Activated CD8-positive, alpha-beta memory T cell treated with anti-CD3 and anti-CD28 coated beads, Interleukin-2, amount 10 ng/mL, durations not matched to agents 7 days and 5 days (primary cell): Measurements from ENCODE around the gene RBBP8. TPM values are rescaled to one million over a fixed set of nuclear protein-coding genes. Genes with fewer than 3 reads are reported as not detected.

ENCODE experiments used
- ATAC-seq: fragments of 150-1000 bp; cut with Tn5 transposase; one replicate; pipeline ENCODE4 v1.10.0; 2021; ENCODE audit warnings: moderate library complexity
- CTCF ChIA-PET: fragments of 350-600 bp; sonication (Branson Sonifier 250); formaldehyde crosslinking; loops from one replicate; lab custom pipeline; 2021; ENCODE audit warnings: antibody characterized with exemption; lab: Charles Lee
- DNase-seq: peaks from one replicate; pipeline ENCODE4 v3.0.0-alpha.2; 2020
- H3K27ac Mint-ChIP-seq: one replicate; pipeline ENCODE4 v1.8.0; 2021; ENCODE audit warnings: mild to moderate bottlenecking, mixed read lengths
- H3K27me3 Mint-ChIP-seq: one replicate; pipeline ENCODE4 v1.8.0; 2021; ENCODE audit warnings: mixed read lengths
- H3K36me3 Mint-ChIP-seq: one replicate; pipeline ENCODE4 v1.8.0; 2021; ENCODE audit warnings: mild to moderate bottlenecking, mixed read lengths
- H3K4me1 Mint-ChIP-seq: one replicate; pipeline ENCODE4 v1.8.0; 2021; ENCODE audit warnings: mixed read lengths
- H3K4me3 Mint-ChIP-seq: one replicate; pipeline ENCODE4 v1.8.0; 2021; ENCODE audit warnings: mild to moderate bottlenecking, moderate library complexity, mixed read lengths
- H3K9me3 Mint-ChIP-seq: one replicate; pipeline ENCODE4 v1.8.0; 2022; ENCODE audit warnings: low read depth, mixed read lengths
- total RNA-seq, 2 experiments: library from RNA; stranded (reverse); gene quantifications; one replicate each; pipeline ENCODE4 v1.2.3, GENCODE V29; 2021

The RBBP8 gene
- total RNA-seq, 2 experiments from 2014 or later: 74.2 to 82.5 TPM

GRCh38 chr18:23058746-23059415 lies 125.8 kb downstream of the RBBP8 start:
- H3K9me3 Mint-ChIP-seq: peaks cover 8% of the 10 kb centered on the region
- no peak overlapping the region for H3K4me3 Mint-ChIP-seq
- H3K27ac Mint-ChIP-seq: no peak overlapping the region
- H3K27me3 Mint-ChIP-seq: peaks cover 22% of the 10 kb centered on the region
- H3K36me3 Mint-ChIP-seq: peaks cover 5% of the 10 kb centered on the region
- CTCF ChIA-PET: interaction anchor here (1.0 kb wide), 1 partner anchor 15 kb away, joined by 3 read pairs; no protein-coding TSS in a partner anchor
- no peak for DNase-seq
- no peaks in the 10 kb centered on the region for H3K4me1 Mint-ChIP-seq
- no peak for ATAC-seq

GRCh38 chr18:23059541-23060465 lies 126.7 kb downstream of the RBBP8 start:
- H3K9me3 Mint-ChIP-seq: peaks cover 8% of the 10 kb centered on the region
- peaks cover 22% of the 10 kb centered on the region for H3K27me3 Mint-ChIP-seq
- no peaks in the 10 kb centered on the region for H3K4me1 Mint-ChIP-seq
- CTCF ChIA-PET: interaction anchor here (1.0 to 1.2 kb wide), 2 partner anchors 14 to 72 kb away, joined by 3 read pairs; no protein-coding TSS in a partner anchor
- DNase-seq (no peak), ATAC-seq (no peak)
- H3K27ac Mint-ChIP-seq: no peak overlapping the region
- no peak overlapping the region for H3K4me3 Mint-ChIP-seq
- peaks cover 5% of the 10 kb centered on the region for H3K36me3 Mint-ChIP-seq

- no peaks in the 10 kb centered on the region for H3K4me1 Mint-ChIP-seq
- no peak overlapping the region for H3K4me3 Mint-ChIP-seq
- H3K27ac Mint-ChIP-seq: no peak overlapping the region
- H3K9me3 Mint-ChIP-seq: peaks cover 8% of the 10 kb centered on the region
- no peak for DNase-seq
- CTCF ChIA-PET: no interaction called here
- peaks cover 16% of the 10 kb centered on the region for H3K27me3 Mint-ChIP-seq
- no peak for ATAC-seq
- peaks cover 7% of the 10 kb centered on the region for H3K36me3 Mint-ChIP-seq
Measured at GRCh38 chr18:23062011-23062410, 128.9 kb downstream of the RBBP8 start.

- CTCF ChIA-PET: no interaction called here
- H3K27me3 Mint-ChIP-seq: peaks cover 9% of the 10 kb centered on the region
- no peak for DNase-seq
- H3K4me1 Mint-ChIP-seq: peaks cover 12% of the 10 kb centered on the region
- H3K27ac Mint-ChIP-seq: no peak overlapping the region
- no peak overlapping the region for H3K4me3 Mint-ChIP-seq
- peaks cover 10% of the 10 kb centered on the region for H3K9me3 Mint-ChIP-seq
- no peak for ATAC-seq
- peaks cover 13% of the 10 kb centered on the region for H3K36me3 Mint-ChIP-seq
Measured at GRCh38 chr18:23063502-23063901, 130.4 kb downstream of the RBBP8 start.

GRCh38 chr18:23065234-23065806 lies 132.2 kb downstream of the RBBP8 start:
- Mint-ChIP-seq H3K27ac (no peak overlapping the region), H3K27me3 (no peaks in the 10 kb centered on the region), H3K4me3 (no peak overlapping the region), H3K4me1 (peaks cover 30% of the 10 kb centered on the region), H3K9me3 (peaks cover 10% of the 10 kb centered on the region), H3K36me3 (peaks cover 22% of the 10 kb centered on the region)
- no peak for ATAC-seq
- DNase-seq: no peak
- CTCF ChIA-PET: no interaction called here

- CTCF ChIA-PET: no interaction called here
- Mint-ChIP-seq H3K27ac (no peak overlapping the region), H3K9me3 (peaks cover 10% of the 10 kb centered on the region), H3K4me1 (peaks cover 37% of the 10 kb centered on the region), H3K4me3 (no peak overlapping the region), H3K27me3 (no peaks in the 10 kb centered on the region), H3K36me3 (peaks cover 22% of the 10 kb centered on the region)
- no peak for DNase-seq
- no peak for ATAC-seq
Measured at GRCh38 chr18:23066060-23066459, 132.9 kb downstream of the RBBP8 start.

GRCh38 chr18:23066504-23067039 lies 133.4 kb downstream of the RBBP8 start:
- peaks cover 41% of the 10 kb centered on the region for H3K4me1 Mint-ChIP-seq
- H3K4me3 Mint-ChIP-seq: no peak overlapping the region
- ATAC-seq (no peak), DNase-seq (no peak)
- CTCF ChIA-PET: interaction anchor here (1.0 kb wide), 1 partner anchor 10 kb away, joined by 4 read pairs; no protein-coding TSS in a partner anchor
- H3K9me3 Mint-ChIP-seq: peaks cover 10% of the 10 kb centered on the region
- no peak overlapping the region for H3K27ac Mint-ChIP-seq
- no peaks in the 10 kb centered on the region for H3K27me3 Mint-ChIP-seq
- H3K36me3 Mint-ChIP-seq: peaks cover 26% of the 10 kb centered on the region

- Mint-ChIP-seq H3K27ac (no peak overlapping the region), H3K27me3 (no peaks in the 10 kb centered on the region), H3K4me3 (no peak overlapping the region), H3K9me3 (peaks cover 10% of the 10 kb centered on the region), H3K4me1 (peaks cover 48% of the 10 kb centered on the region), H3K36me3 (peaks cover 26% of the 10 kb centered on the region)
- CTCF ChIA-PET: interaction anchor here (1.0 kb wide), 1 partner anchor 10 kb away, joined by 4 read pairs; no protein-coding TSS in a partner anchor
- no peak for DNase-seq
- no peak for ATAC-seq
Measured at GRCh38 chr18:23067236-23067635, 134.1 kb downstream of the RBBP8 start.

- H3K27ac Mint-ChIP-seq: no peak overlapping the region
- no peaks in the 10 kb centered on the region for H3K27me3 Mint-ChIP-seq
- DNase-seq: no peak
- peaks cover 55% of the 10 kb centered on the region for H3K4me1 Mint-ChIP-seq
- peaks cover 8% of the 10 kb centered on the region for H3K9me3 Mint-ChIP-seq
- no peak overlapping the region for H3K4me3 Mint-ChIP-seq
- CTCF ChIA-PET: no interaction called here
- ATAC-seq: no peak
- H3K36me3 Mint-ChIP-seq: peaks cover 26% of the 10 kb centered on the region
Measured at GRCh38 chr18:23068011-23068410, 134.9 kb downstream of the RBBP8 start.

- CTCF ChIA-PET: interaction anchor here (0.9 to 1.3 kb wide), 4 partner anchors 11 to 111 kb away, joined by 3 to 4 read pairs (median 4); no protein-coding TSS in a partner anchor
- H3K27ac Mint-ChIP-seq: peak overlapping the region; percentile 21
- H3K4me1 Mint-ChIP-seq: peaks cover 59% of the 10 kb centered on the region
- DNase-seq (no peak), ATAC-seq (no peak)
- no peak overlapping the region for H3K4me3 Mint-ChIP-seq
- H3K9me3 Mint-ChIP-seq: peaks cover 2% of the 10 kb centered on the region
- H3K27me3 Mint-ChIP-seq: no peaks in the 10 kb centered on the region
- H3K36me3 Mint-ChIP-seq: peaks cover 20% of the 10 kb centered on the region
Measured at GRCh38 chr18:23068570-23069310, 135.6 kb downstream of the RBBP8 start.

- peaks cover 65% of the 10 kb centered on the region for H3K4me1 Mint-ChIP-seq
- peaks cover 2% of the 10 kb centered on the region for H3K9me3 Mint-ChIP-seq
- CTCF ChIA-PET: interaction anchor here (0.9 to 1.3 kb wide), 4 partner anchors 12 to 112 kb away, joined by 3 to 4 read pairs (median 4); no protein-coding TSS in a partner anchor
- peak overlapping the region; percentile 91 for H3K27ac Mint-ChIP-seq
- peak; percentile 51 for DNase-seq
- peaks cover 20% of the 10 kb centered on the region for H3K36me3 Mint-ChIP-seq
- H3K27me3 Mint-ChIP-seq: no peaks in the 10 kb centered on the region
- no peak overlapping the region for H3K4me3 Mint-ChIP-seq
- peak; percentile 11 for ATAC-seq
Measured at GRCh38 chr18:23069481-23069880, 136.4 kb downstream of the RBBP8 start.

GRCh38 chr18:23069898-23070297 lies 136.8 kb downstream of the RBBP8 start:
- DNase-seq (no peak), ATAC-seq (peak; percentile 3)
- Mint-ChIP-seq H3K4me1 (peaks cover 65% of the 10 kb centered on the region), H3K4me3 (no peak overlapping the region), H3K9me3 (peaks cover 2% of the 10 kb centered on the region), H3K36me3 (peaks cover 20% of the 10 kb centered on the region), H3K27ac (peak overlapping the region; percentile 91), H3K27me3 (no peaks in the 10 kb centered on the region)
- CTCF ChIA-PET: interaction anchor here (0.9 to 1.3 kb wide), 5 partner anchors 12 to 113 kb away, joined by 3 to 4 read pairs (median 3); no protein-coding TSS in a partner anchor
